GM13976 (cell line): ENCODE results near the gene NTHL1.
A peak's percentile ranks its signal among the peaks of the same experiment; 100 is the strongest.

Experiments used
- DNase-seq: peaks from one replicate; pipeline ENCODE4 v3.0.0; 2012; ENCODE audit warnings: low spot score
- CTCF ChIP-seq: IDR thresholded peaks from 2 replicates; pipeline ENCODE4 v1.5.1; 2012; ENCODE audit warnings: borderline replicate concordance, mild to moderate bottlenecking; ENCODE audit not compliant: insufficient read depth; ENCODE audit errors: extremely low read depth, missing control alignments, control extremely low read depth
- in situ Hi-C: fragments of 300-500 bp; cut with MboI; formaldehyde crosslinking; loops from one replicate; pipeline ENCODE4 v1.12.0; 2022; ENCODE audit warnings: low sequenced_read_pairs, mixed read lengths, inconsistent platforms; ENCODE audit not compliant: unreplicated experiment

The NTHL1 gene

GRCh38 chr16:2009791-2010510 is 37.7 kb downstream of the NTHL1 start, which contains the start of gene ZNF598:
Gene ZNF598 (minus strand): TSS chr16:2009821.
- TF ChIP-seq CTCF = no peak
- DNase-seq = peak; percentile 98
- in situ Hi-C loops = loop anchor here (5.0 to 25.0 kb wide), 2 partner anchors 127 to 477 kb away; partner anchors contain the start of genes PKD1 and TBC1D24

- in situ Hi-C loops = loop anchor here (25.0 kb wide), 1 partner anchor 478 kb away; the partner anchor contains the start of gene TBC1D24
- no peak for DNase-seq
- TF ChIP-seq CTCF = no peak
Measured at GRCh38 chr16:2009164-2009711, 38.4 kb downstream of the NTHL1 start.

- in situ Hi-C loops = loop anchor here (25.0 kb wide), 1 partner anchor 479 kb away; the partner anchor contains the start of gene TBC1D24
- DNase-seq = no peak
- no peak for TF ChIP-seq CTCF
Measured at GRCh38 chr16:2008631-2009163, 38.9 kb downstream of the NTHL1 start.

GRCh38 chr16:2008009-2008526 is 39.6 kb downstream of the NTHL1 start:
- DNase-seq = no peak
- in situ Hi-C loops = loop anchor here (25.0 kb wide), 1 partner anchor 479 kb away; the partner anchor contains the start of gene TBC1D24
- no peak for TF ChIP-seq CTCF

- no peak for TF ChIP-seq CTCF
- in situ Hi-C loops = loop anchor here (25.0 kb wide), 1 partner anchor 480 kb away; the partner anchor contains the start of gene TBC1D24
- no peak for DNase-seq
Measured at GRCh38 chr16:2007081-2007836, 40.4 kb downstream of the NTHL1 start.

- DNase-seq = no peak
Measured at GRCh38 chr16:2006317-2006716, 41.3 kb downstream of the NTHL1 start.

More at GRCh38 chr16:2006317-2006716, 41.3 kb downstream of the NTHL1 start:
- in situ Hi-C loops = loop anchor here (25.0 kb wide), 1 partner anchor 481 kb away; the partner anchor contains the start of gene TBC1D24
- no peak for TF ChIP-seq CTCF
